ENCODE data around the gene AASDH. TPM values are rescaled to one million over a fixed set of nuclear protein-coding genes. Genes with fewer than 3 reads are reported as not detected.

The AASDH gene
- polyA plus RNA-seq, 4 donors, result 22.3 to 26.2 (median 24.6) TPM

DNA sequence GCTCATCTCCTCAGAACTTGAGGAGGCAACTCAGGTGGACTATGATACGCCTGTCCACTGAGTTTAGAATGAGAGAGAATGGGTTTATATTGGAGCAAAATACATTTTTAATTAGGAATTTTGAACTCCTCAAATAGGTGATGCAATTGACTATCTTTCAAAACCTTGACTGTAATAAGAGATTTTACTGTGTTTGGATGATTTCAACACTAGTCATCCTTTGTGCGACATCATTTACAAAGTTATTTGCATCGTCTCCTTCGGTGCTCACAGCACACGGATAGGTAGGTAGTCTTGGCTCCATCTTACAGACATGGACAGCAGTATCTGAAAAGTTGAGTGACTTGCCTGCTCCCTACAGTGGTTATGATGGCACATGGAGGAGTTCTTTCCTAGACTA, 67.0 kb downstream of the AASDH start:
- no peak for DNase-seq (ENCODE audit: low read depth in 4 of 4, low spot score in 3 of 4)

DNA sequence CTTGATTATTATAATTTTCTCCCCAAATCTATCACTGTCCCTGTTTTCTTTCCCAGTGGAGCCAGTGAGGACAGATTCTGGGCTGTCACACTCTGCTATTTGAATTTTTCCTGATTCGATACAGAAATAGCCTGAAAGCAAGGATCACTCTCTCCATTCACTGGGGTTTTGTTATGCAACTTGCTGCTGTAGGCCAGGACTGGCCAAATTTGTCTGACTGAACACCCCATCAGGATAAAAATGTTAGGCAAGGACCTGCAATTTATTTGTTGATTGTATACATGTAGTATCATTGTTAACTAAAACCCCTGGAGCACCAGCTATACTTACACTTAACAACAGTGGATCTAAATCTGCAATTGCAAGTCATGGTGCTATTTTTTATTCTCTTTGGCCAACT, 68.7 kb downstream of the AASDH start:
- no peak for DNase-seq (ENCODE audit: low read depth in 4 of 4, low spot score in 3 of 4)

DNA sequence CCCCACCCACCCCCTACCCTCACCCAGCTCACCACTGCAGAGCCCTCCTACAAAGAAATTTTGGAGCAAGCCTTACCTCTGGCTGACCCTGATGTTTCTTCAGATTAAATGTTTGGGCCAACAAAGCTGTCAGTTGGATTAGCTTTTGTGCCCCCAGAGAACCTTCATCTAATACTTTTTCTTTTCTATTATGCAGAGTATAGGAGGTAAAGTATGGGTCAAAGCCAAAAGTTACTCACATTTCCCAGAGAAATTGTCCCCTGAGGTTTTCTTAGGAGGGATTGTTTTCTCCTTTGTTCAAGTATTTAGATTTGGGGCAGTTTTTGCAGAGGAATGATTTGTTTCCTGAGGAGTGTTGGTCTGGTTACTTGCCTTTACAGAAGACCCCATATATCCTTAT, 69.5 kb downstream of the AASDH start:
- DNase-seq (ENCODE audit: low read depth in 4 of 4, low spot score in 3 of 4), result no peak

GRCh38 chr4:56316011-56316650, 71.2 kb downstream of the AASDH start:
- no peak for DNase-seq (ENCODE audit: low read depth in 4 of 4, low spot score in 3 of 4)

DNA sequence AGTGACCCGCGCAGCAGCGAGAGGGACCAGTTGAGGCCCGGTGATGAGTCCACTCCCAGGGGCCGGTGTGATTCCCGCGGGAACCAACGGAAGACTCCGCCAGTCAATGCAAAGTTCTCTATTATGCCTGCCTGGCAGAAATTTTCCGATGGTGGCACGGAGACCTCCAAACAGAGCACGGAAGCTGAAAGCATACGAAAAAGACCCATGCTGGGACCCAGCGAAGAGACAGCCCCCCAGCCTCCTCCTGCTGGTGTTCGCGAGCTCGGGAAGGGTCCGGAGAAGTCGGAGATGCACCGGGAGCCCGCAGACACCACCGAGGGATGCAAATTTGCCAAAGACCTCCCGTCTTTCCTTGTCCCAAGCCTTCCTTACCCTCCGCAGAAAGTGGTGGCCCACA, 71.7 kb downstream of the AASDH start:
- no peak for DNase-seq (ENCODE audit: low read depth in 4 of 4, low spot score in 3 of 4)

- no peak for DNase-seq (ENCODE audit: low read depth in 4 of 4, low spot score in 3 of 4)
These were observed 72.2 kb downstream of the AASDH start for GRCh38 chr4:56315041-56315440.

DNA sequence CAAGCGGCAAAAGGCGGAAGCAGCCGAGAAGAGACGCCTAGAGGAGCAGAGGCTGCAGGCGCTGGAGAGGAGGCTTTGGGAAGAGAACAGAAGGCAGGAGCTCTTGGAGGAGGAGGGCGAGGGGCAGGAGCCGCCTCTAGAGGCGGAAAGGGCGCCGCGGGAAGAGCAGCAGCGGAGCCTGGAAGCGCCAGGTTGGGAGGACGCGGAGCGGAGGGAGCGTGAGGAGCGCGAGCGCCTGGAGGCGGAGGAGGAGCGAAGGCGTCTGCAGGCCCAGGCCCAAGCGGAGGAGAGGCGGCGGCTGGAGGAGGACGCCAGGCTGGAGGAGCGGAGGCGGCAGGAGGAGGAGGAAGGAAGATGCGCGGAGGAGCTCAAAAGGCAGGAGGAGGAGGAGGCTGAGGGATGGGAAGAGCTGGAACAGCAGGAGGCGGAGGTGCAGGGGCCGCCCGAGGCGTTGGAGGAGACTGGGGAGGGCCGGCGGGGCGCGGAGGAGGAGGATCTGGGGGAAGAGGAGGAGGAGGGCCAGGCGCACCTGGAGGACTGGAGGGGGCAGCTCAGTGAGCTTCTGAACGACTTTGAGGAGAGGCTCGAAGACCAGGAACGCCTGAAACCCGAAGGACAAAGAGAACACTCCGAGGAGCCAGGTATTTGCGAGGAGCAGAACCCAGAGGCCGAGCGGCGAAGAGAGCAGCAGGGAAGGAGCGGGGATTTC, 72.9 kb downstream of the AASDH start:
- no peak for DNase-seq (ENCODE audit: low read depth in 4 of 4, low spot score in 3 of 4)

- DNase-seq (ENCODE audit: low read depth in 4 of 4, low spot score in 3 of 4), result no peak
These were observed 74.2 kb downstream of the AASDH start for GRCh38 chr4:56313132-56313531.

DNA sequence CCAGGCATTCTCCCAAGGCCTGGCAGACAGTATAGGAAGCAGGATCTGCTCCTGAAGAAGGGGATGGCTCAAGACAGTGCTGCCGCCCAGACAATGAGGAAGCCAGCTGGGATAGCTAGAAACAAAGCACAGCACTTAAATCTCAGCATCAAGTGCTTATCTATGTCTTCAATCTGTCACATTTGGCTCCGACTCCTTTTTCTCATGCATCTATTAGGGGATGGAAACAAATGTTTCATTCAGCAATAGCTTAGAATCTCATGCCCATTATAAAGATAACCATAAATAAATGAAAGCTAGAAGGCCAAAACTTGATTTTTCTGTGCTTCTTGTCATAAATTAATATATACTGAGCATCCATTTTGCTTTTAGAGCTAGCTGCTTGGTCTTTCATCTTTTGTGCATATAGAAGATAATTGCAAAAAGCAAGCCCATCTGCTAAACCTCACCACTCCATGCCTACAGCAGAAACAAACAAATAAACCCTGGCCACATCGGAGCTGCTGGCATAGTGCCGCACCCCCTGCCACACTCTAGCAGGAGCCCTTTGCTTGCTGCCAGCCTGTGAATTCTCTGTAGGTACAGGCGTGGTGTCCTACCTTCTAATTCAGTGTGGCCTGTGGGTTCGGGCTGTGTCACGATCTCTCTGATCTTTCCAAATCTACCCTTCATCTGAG, 75.9 kb downstream of the AASDH start:
- no peak for DNase-seq (ENCODE audit: low read depth in 4 of 4, low spot score in 3 of 4)

DNA sequence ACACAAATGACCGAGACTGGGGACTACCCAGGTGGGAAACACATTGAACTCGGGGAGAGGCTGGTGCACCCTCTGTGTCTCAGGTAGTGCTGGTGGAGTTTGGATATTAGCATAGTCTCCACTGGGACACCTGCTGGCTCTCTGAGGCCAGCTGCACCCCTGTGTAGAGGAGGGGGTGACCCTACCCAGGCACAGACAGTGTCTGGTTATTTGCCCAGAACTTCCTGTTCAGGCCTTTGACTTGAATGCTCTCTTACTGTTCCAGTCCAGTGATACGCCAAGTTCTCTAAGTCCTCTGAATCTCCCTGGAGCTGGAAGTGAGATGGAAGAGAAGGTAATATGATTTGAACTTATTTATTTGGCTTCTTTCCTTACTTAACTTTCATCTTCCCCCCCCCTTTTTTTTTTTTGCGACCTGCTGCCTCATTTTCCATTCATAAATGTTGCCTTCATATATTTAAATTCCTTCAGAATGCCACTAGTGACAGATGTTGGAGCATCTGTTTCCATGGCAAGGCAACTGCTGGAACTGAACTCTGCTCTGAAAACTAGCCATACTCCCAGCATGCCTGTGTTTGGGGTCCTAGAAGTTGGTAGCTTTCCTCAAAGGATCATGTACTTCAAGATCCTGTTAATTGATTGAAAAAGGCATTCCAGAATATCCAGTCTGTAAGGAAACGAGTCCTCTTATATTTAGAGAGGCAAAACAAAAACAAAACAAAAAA, 76.7 kb downstream of the AASDH start:
- no peak for DNase-seq (ENCODE audit: low read depth in 4 of 4, low spot score in 3 of 4)

DNA sequence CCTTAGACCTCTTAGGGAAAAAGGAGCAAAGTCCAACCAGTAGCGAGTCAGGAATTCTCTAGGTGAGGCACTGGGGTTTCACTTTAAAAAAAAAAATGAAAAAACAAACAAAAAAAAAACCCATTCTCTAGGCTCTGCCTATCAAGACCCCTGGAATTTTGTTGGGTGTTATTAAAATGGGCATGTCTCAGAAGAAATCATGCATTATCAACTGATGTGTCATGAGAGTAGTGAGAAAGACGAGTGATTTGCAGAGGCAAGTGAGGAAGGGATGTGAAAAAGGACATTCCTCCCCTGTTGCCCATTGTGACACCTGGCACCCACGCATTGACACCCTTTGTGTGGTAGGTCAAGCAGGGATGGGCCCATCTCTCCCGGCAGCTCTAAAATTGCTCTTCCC, 78.9 kb downstream of the AASDH start:
- DNase-seq (ENCODE audit: low read depth in 4 of 4, low spot score in 3 of 4), result no peak

GRCh38 chr4:56307423-56307822, 79.9 kb downstream of the AASDH start:
- no peak for DNase-seq (ENCODE audit: low read depth in 4 of 4, low spot score in 3 of 4)

GRCh38 chr4:56305390-56305789, 81.9 kb downstream of the AASDH start:
- DNase-seq (ENCODE audit: low read depth in 4 of 4, low spot score in 3 of 4), result no peak

DNA sequence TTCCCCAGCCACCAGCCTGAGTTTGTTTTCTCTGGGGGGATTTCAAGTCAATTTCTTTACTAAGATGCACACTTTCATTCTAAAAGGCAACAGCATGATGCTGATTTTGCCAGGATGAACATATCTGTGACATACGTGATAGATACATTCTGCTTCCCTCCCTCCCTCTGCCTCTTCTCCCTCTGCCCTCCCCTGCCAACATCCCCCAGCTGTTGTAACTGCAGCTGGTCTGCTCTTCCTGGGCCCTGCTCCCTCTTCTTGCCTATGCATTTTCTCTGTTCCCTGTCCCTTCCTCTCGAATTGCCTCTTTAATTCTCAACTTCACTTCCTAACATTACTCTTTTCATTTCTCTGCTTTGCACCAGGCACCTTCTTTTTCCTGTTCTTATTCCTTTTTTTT, 83.4 kb downstream of the AASDH start:
- no peak for DNase-seq (ENCODE audit: low read depth in 4 of 4, low spot score in 3 of 4)

- DNase-seq (ENCODE audit: low read depth in 4 of 4, low spot score in 3 of 4), result no peak
These were observed 84.5 kb downstream of the AASDH start for GRCh38 chr4:56302760-56303159.

- DNase-seq (ENCODE audit: low read depth in 4 of 4, low spot score in 3 of 4), result no peak
These were observed 85.2 kb downstream of the AASDH start for GRCh38 chr4:56301997-56302496.

- peak; percentile 53 to 74 (median 68) for DNase-seq (ENCODE audit: low read depth in 4 of 4, low spot score in 3 of 4)
These were observed 85.9 kb downstream of the AASDH start for GRCh38 chr4:56301181-56301996.

- DNase-seq (ENCODE audit: low read depth in 4 of 4, low spot score in 3 of 4), result no peak
These were observed 89.1 kb downstream of the AASDH start for GRCh38 chr4:56298236-56298635.

- DNase-seq (ENCODE audit: low read depth in 4 of 4, low spot score in 3 of 4), result no peak
These were observed 89.5 kb downstream of the AASDH start for GRCh38 chr4:56297776-56298175.

- no peak for DNase-seq (ENCODE audit: low read depth in 4 of 4, low spot score in 3 of 4)
These were observed 90.8 kb downstream of the AASDH start for GRCh38 chr4:56296526-56296925.
